T-helper 17 cell (primary cell): ENCODE results near the gene SUB1. TPM values are rescaled to one million over a fixed set of nuclear protein-coding genes. Genes with fewer than 3 reads are reported as not detected.
"Not testable (repeated sequence)": the region's sequence is repeated elsewhere in the genome, so short reads cannot be mapped to it uniquely, and the experiment has no call there.

Source experiments
- ATAC-seq: fragments of 150-1000 bp; cut with Tn5 transposase; 2 replicates; pipeline ENCODE4 v1.10.0; 2021; ENCODE audit warnings: mild to moderate bottlenecking, moderate library complexity
- DNase-seq, 3 donors: peaks; one replicate each; pipeline versions ENCODE4 v3.0.0 to v3.0.0-alpha.2; 2020 to 2021
- H3K9me3 ChIP-seq: one replicate; pipeline ENCODE4 v1.7.0; 2013; ENCODE audit warnings: low read length, mild to moderate bottlenecking; ENCODE audit not compliant: control insufficient read depth, poor library complexity, severe bottlenecking
- H3K27ac Mint-ChIP-seq: one replicate; pipeline ENCODE4 v1.8.0; 2022; ENCODE audit warnings: mild to moderate bottlenecking, moderate library complexity, mixed read lengths
- H3K27me3 Mint-ChIP-seq: one replicate; pipeline ENCODE4 v1.8.0; 2022; ENCODE audit warnings: mixed read lengths
- H3K36me3 Mint-ChIP-seq: one replicate; pipeline ENCODE4 v1.8.0; 2022; ENCODE audit warnings: low read depth, mixed read lengths
- H3K4me1 Mint-ChIP-seq: one replicate; pipeline ENCODE4 v1.8.0; 2022; ENCODE audit warnings: mild to moderate bottlenecking, mixed read lengths
- H3K4me3 Mint-ChIP-seq: one replicate; pipeline ENCODE4 v1.8.0; 2022; ENCODE audit warnings: mild to moderate bottlenecking, moderate library complexity, mixed read lengths
- total RNA-seq, 4 donors: library from RNA in 2 of 4; stranded (reverse) in 2 of 4; gene quantifications; one replicate each; pipeline ENCODE4 v1.2.3 and lab custom pipeline; 2022 to 2026

The SUB1 gene
- total RNA-seq, 2 donors from 2014 or later, result 311 to 325 TPM

DNA sequence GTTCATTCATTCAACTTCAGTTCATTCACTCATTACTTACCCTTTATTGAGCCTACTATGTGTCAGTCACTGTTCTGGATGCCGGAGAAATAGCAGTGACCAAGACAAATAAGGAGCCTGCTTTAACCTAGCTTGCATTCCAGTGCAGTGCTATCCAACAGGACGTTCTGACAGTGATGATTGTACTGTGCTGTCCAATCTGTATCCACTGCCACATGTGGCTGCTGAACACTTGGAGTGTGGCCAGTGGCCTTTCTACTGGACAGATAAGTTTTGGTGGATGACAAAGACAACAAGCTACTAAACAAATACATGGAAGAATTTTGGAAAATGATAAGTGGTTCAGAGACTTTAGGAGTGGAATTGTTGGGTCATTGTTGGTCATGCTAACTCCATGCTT is 33.6 kb downstream of the SUB1 start:
- peaks cover 2% of the 10 kb centered on the region for H3K36me3 Mint-ChIP-seq
- H3K27ac Mint-ChIP-seq, result no peak overlapping the region
- peaks cover 4% of the 10 kb centered on the region for H3K4me1 Mint-ChIP-seq
- DNase-seq, result no peak
- no peaks in the 10 kb centered on the region for H3K27me3 Mint-ChIP-seq
- H3K9me3 ChIP-seq, result no peaks in the 10 kb centered on the region
- H3K4me3 Mint-ChIP-seq, result no peak overlapping the region
- no peak for ATAC-seq

DNA sequence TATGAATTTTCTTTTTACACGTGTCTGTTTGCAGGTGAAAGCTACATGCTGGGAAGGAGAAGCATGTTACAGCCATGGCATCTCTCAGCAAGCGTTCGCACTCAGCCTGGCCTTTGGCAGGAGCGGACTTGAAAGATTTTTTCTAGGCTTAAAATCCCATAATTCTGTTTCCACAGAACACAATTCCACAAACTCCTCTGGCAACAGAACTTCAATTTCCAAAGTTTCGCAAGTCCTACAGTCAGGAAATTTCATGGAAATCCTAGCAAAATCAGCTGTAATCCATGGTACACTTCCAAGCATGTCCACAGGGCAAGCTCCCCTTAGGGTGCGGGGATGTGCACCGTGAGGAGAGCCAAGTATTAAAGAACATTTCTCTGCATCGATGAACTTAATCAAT is 35.9 kb downstream of the SUB1 start:
- Mint-ChIP-seq H3K4me1 (no peaks in the 10 kb centered on the region), H3K27ac (no peak overlapping the region), H3K36me3 (peaks cover 2% of the 10 kb centered on the region), H3K4me3 (no peak overlapping the region), H3K27me3 (peaks cover 5% of the 10 kb centered on the region)
- DNase-seq, result no peak
- H3K9me3 ChIP-seq, result no peaks in the 10 kb centered on the region
- ATAC-seq, result no peak

DNA sequence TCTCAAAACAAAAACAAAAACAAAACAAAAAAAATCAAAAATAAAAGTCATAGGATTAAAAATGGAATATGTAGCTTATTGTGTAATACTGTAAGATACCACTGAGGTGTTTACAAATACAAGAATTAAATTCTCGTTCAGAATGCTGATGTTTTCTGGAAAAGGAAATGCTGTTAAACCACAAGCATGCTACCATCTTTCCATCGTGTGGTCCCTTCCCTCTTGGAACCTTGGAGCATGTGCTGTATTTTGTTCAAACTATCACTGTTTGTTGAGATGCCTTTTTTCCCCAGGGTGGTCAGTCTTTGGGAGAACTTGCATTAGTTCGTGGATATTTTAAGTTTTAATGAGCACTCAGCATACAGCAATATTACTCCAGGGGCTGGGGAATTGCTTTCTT is 39.7 kb downstream of the SUB1 start:
- Mint-ChIP-seq H3K4me1 (no peaks in the 10 kb centered on the region), H3K36me3 (no peaks in the 10 kb centered on the region), H3K27ac (no peak overlapping the region), H3K4me3 (no peak overlapping the region), H3K27me3 (peaks cover 21% of the 10 kb centered on the region)
- DNase-seq, result no peak
- no peak for ATAC-seq
- no peaks in the 10 kb centered on the region for H3K9me3 ChIP-seq

DNA sequence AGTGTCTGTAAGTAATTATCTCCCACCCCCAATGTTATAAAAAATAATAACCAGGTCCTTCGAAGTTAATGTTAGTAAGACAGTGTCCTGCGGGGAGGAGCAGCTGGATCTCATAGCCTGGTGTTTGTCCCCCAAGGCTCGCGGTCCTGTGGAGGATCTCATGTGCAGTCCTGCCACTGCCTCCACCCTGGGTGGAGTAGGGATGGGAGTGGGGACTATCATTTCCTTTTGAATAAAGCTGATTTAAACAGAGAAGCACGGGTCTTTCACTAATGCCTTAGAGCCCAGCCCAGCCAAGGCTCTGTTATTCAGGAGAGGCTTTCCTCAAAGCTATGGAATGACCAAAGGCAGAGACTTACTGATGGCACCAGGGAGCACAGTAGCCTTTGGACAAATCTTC is 40.2 kb downstream of the SUB1 start:
- H3K9me3 ChIP-seq, result no peaks in the 10 kb centered on the region
- Mint-ChIP-seq H3K4me1 (no peaks in the 10 kb centered on the region), H3K27me3 (peaks cover 24% of the 10 kb centered on the region), H3K36me3 (no peaks in the 10 kb centered on the region), H3K4me3 (no peak overlapping the region), H3K27ac (no peak overlapping the region)
- DNase-seq, result no peak
- ATAC-seq, result no peak

DNA sequence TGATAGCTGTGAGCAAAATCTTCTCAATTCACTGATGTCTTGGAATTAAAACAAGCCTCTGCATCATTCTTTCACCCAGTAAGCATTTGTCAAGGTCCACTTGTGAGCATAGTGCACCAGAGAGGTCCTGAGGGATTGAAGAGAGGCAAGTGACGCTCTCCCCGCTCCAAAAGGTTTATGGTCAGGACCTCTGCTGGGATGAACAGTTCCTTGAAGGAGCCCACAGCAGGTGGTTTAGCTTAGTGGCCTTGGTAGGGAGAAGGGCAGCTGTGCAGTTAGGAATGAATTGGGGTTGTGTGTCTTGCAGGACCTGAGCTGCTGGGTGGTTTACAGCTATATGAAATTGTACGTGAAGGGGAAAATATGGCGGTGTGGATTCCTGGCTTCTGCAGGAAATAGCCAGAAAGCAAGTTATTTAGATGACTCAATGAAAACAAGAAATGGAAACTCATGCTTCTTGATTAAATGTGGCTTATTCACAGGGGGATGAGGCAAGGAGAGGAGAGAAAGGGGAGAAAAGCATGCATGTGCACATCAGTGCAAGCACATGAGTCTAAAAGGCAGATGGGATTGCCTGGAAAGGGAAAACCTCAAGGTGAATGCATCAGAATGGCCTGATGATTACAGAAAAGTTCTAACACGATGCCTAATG is 42.0 kb downstream of the SUB1 start:
- ATAC-seq (no peak), DNase-seq (no peak)
- Mint-ChIP-seq H3K27ac (no peak overlapping the region), H3K27me3 (peaks cover 31% of the 10 kb centered on the region), H3K4me1 (peaks cover 3% of the 10 kb centered on the region), H3K4me3 (no peak overlapping the region), H3K36me3 (no peaks in the 10 kb centered on the region)
- no peaks in the 10 kb centered on the region for H3K9me3 ChIP-seq

DNA sequence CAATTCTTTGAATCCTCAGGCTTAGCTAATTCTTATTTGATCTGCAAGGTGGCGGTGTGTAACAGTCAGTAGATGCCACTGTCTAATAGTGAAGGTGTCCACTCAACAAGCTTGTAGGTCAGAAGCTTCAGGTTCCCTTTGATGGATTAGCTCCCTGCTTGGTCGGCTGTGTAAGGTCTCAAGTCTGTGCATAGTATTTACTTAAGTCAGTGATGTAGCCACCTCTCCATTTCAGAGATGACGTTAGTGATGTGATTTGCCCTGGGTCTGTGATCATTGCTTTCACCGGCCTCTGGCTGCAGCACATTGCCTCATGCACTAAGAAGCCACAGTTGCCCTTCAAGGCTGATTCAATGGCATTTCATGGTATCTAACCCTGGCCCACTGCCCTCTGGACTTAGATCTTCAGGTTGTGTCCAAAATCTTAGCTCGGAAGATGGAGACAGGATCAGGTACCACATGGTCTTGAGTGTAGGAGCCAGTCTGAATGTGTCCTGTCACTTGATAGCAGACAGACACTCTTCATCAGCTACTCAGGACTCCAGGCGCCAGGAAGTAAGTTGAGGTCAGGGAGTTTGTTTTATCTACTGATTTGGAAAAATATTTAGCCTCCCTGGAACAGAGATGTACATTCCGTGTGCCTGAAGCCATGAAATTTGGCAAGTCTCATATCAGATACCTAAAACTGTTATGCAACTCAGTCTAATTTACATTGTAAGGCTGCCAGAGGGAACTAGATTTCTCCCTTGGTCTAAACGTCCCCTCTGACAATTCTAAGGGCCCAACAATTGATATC is 42.9 kb downstream of the SUB1 start:
- peaks cover 31% of the 10 kb centered on the region for H3K27me3 Mint-ChIP-seq
- DNase-seq (no peak), ATAC-seq (no peak)
- H3K36me3 Mint-ChIP-seq, result no peaks in the 10 kb centered on the region
- no peak overlapping the region for H3K27ac Mint-ChIP-seq
- no peaks in the 10 kb centered on the region for H3K9me3 ChIP-seq
- H3K4me1 Mint-ChIP-seq, result peaks cover 3% of the 10 kb centered on the region
- no peak overlapping the region for H3K4me3 Mint-ChIP-seq

DNA sequence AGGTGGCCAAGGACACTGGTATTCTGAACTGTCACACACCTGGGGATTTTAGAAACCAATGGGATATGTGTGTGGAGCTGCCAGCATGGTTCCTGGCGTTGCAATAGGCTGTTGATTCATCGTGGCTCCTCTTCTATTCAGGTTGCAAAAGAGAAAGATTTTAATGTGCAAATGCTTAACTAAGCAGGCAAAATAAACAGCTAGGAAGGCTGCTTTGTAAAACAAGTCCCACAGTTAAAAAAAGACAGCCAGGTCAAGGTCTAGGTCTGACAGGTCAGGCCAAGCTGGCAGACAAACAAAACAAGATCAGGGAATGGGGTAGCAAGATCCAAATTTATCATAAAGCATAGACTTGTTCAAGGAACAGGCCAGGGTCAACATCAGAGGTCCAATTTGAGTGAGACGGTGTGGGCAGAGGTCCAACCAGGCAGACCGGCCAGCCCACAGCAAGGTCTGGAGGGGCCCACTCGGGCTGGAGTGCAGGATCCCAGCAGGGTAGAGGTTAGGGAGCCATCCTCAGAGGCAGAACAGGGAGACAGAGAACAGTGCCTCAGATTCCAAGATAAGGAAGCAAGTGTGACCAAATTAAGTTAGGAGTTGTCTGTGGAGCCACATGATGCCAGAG is 45.6 kb downstream of the SUB1 start:
- no peak for DNase-seq
- no peak overlapping the region for H3K4me3 Mint-ChIP-seq

DNA sequence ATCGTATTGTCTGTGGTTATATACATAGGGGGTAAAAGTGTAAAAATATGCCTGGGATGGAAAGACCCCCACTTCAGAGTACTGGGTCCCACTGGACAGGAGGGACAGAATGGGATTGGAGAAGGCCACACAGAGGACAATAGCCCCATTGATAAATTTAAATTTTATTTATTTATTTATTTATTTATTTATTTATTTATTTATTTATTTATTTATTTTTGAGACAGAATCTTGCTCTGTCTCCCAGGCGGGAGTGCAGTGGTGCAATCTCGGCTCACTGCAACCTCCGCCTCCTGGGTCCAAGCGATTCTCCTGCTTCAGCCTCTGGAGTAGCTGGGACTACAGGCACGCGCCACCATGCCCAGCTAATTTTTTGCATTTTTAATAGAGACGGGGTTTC is 47.7 kb downstream of the SUB1 start:
- not testable (repeated sequence) for ATAC-seq, H3K27ac Mint-ChIP-seq, H3K36me3 Mint-ChIP-seq, DNase-seq, H3K4me1 Mint-ChIP-seq, H3K9me3 ChIP-seq, H3K4me3 Mint-ChIP-seq
- peaks cover 12% of the 10 kb centered on the region for H3K27me3 Mint-ChIP-seq

More for the DNA sequence above, 45.6 kb downstream of the SUB1 start:
- Mint-ChIP-seq H3K27ac (no peak overlapping the region), H3K36me3 (no peaks in the 10 kb centered on the region), H3K4me1 (peaks cover 3% of the 10 kb centered on the region), H3K27me3 (peaks cover 27% of the 10 kb centered on the region)
- H3K9me3 ChIP-seq, result no peaks in the 10 kb centered on the region
- no peak for ATAC-seq

DNA sequence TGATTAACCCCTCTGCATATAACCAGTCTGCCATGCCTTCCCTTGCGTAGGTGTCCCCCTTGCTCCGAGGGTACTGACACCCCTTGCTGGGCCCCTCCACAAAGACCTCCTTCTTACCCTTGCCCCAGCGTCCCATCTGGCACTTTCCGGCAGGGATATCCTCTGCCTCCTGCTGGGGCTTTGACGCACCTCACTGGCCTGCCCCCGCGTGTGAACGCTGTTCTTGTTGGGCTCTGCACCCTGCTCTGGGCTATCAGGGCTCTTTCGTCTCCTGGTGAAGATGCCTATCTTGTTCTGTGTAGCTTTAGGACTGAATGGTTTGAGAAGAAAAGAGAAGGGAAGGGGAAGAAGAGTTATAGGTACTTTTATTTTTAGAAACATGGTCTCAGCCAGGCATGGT is 53.0 kb downstream of the SUB1 start:
- Mint-ChIP-seq H3K27ac (no peak overlapping the region), H3K4me3 (no peak overlapping the region), H3K4me1 (no peaks in the 10 kb centered on the region), H3K27me3 (no peaks in the 10 kb centered on the region), H3K36me3 (no peaks in the 10 kb centered on the region)
- DNase-seq (no peak), ATAC-seq (no peak)
- no peaks in the 10 kb centered on the region for H3K9me3 ChIP-seq

DNA sequence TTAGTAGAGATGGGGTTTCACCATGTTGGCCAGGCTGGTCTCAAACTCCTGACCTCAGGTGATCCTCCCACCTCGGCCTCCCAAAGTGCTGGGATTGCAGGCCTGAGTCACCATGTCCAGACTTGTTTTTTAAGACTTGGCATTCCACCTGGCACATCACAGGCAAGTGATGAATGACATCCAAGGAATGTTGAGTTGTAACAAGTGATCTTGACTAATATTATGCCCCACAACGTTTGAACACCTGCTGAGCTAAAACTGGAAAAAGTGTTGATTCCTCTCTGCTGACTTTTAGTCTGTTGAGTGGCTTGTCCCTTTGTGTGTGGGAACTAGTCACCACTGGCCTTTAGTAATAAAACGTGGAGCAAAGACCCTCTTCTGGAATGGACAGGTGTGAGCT is 54.6 kb downstream of the SUB1 start:
- H3K27ac Mint-ChIP-seq, result no peak overlapping the region
- DNase-seq, result no peak
- H3K36me3 Mint-ChIP-seq, result no peaks in the 10 kb centered on the region

DNA sequence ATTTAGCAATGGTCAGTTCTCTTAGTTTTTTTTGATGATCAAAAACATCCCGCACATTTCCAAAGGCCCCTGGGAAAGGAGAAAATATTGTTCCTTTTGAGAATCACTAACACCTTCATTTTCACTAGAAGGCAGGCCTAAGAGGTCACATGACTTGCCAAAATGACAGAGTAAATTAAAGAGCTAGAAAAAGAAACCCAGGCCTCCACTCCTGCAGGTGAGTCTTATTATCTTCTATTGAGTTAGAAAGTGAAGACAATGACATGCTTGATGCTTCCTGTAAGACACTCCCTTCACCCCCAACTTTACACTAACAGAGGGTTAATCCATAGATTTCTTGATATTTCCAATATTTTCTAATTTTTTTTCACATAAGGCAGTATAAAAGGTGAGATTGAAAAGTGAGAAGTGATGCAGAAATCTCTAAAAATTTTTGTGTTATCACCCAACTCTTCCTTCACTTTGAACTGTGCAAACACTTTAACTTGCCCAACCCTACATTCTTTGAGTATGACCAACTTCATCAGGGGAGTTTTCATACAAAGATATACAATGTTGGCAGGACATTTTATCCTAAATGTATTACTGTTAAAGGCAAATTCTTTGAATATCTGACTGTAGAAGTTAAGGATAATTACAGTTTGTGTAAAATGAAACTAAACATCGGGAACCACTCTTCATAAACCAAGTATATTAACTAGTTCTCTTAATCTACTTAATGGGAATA is 57.1 kb downstream of the SUB1 start:
- no peak overlapping the region for H3K4me3 Mint-ChIP-seq
- H3K27me3 Mint-ChIP-seq, result peaks cover 8% of the 10 kb centered on the region
- H3K27ac Mint-ChIP-seq, result no peak overlapping the region
- no peaks in the 10 kb centered on the region for H3K4me1 Mint-ChIP-seq
- peaks cover 3% of the 10 kb centered on the region for H3K9me3 ChIP-seq
- no peaks in the 10 kb centered on the region for H3K36me3 Mint-ChIP-seq
- ATAC-seq (no peak), DNase-seq (no peak)

More for the DNA sequence above, 54.6 kb downstream of the SUB1 start:
- ATAC-seq, result no peak
- no peaks in the 10 kb centered on the region for H3K9me3 ChIP-seq
- Mint-ChIP-seq H3K27me3 (no peaks in the 10 kb centered on the region), H3K4me3 (no peak overlapping the region), H3K4me1 (no peaks in the 10 kb centered on the region)

DNA sequence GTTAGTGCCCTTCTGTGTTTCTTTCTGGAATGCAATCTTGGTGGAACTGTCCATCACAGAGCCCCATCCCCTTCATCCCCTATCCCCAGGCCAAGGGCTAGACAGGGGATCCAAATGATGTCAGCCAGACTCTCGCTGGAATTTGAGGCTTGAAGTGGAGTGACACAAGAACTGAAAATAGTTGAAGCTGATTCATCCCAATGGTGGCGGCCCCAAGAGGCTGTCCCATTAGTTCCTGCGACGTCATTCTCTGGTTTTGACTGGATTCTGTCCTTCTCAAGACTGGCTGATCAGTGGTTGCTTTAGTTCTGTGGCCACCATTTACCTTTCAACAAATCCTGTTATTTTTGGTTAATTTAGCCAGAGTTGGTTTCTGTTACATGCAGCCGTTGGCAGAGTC is 59.9 kb downstream of the SUB1 start:
- H3K36me3 Mint-ChIP-seq, result no peaks in the 10 kb centered on the region
- ATAC-seq (no peak), DNase-seq (no peak)
- H3K4me3 Mint-ChIP-seq, result no peak overlapping the region
- H3K27me3 Mint-ChIP-seq, result peaks cover 8% of the 10 kb centered on the region
- no peak overlapping the region for H3K27ac Mint-ChIP-seq
- H3K4me1 Mint-ChIP-seq, result no peaks in the 10 kb centered on the region
- peaks cover 3% of the 10 kb centered on the region for H3K9me3 ChIP-seq
